GM12892 (cell line): ENCODE results near the gene C1R. TPM values are rescaled to one million over a fixed set of nuclear protein-coding genes. Genes with fewer than 3 reads are reported as not detected.

Experiments used
- DNase-seq: peaks from one replicate; pipeline ENCODE4 v3.0.0; 2011; ENCODE audit not compliant: insufficient read length
- FAIRE-seq: peaks from 2 replicates; lab custom pipeline; 2011; peaks lifted over from hg19 to GRCh38; lab: Jason Lieb, UNC
- POLR2A ChIP-seq: IDR thresholded peaks from 2 replicates; pipeline ENCODE4 v1.6.1; 2011; ENCODE audit warnings: low read depth, low read length, control low read depth
- POLR2AphosphoS5 ChIP-seq: IDR thresholded peaks from 2 replicates; pipeline ENCODE4 v1.6.1; 2011; ENCODE audit warnings: low read depth, low read length, control low read depth
- TAF1 ChIP-seq: IDR thresholded peaks from 2 replicates; pipeline ENCODE4 v1.6.1; 2011; ENCODE audit warnings: low read depth, mild to moderate bottlenecking, control low read depth, low read length, borderline replicate concordance
- polyA plus RNA-seq: library from polyadenylated mRNA; unstranded; fragments of >200 nt; gene quantifications from one replicate; pipeline ENCODE4 v1.2.1, GENCODE V29; 2012; ENCODE audit warnings: missing spikeins, inconsistent platforms; ENCODE audit not compliant: missing spikeins

The C1R gene
- polyA plus RNA-seq = 1.9 TPM

DNA sequence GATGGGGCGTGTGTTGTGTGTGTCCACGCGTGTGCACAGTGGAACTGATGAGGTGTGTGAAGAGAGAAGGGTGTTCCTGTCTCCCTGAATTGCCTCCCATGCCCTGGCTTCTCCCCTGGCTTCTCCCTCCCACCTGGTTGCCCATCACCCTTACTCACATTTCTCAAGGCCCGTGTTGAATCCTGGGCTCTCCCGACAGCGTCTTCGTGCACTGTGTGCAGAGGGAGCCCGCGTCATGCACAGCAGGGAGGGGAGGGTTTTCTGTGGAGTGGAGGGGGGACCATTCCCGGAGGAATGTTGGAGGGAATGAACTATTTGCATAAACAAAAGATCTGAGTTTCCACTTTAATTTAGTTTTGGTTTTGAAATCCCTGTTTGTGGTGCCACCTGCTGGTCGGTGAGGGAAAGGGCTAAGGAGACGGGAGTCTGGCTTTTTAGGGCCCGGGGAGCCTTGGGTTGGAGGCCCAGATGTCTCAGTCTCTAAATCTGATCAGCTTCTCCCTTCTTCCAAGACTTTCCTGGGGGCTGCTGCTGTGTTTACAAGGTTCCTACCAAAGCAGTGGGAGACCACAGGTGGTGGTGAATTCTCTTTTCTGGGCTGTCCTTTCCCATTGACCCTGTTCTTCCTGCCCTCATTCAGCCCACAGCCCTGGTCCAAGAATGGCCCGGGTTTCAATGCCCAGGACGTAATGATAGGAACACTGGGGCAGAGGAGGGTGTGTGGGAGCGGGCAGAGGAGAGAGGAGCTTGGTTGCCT is at the start of gene C1R:
C1R (minus strand) TSS at position 217 of the 757 bp plus-strand sequence; CDS start at position 160, 57 bp downstream.
- TF ChIP-seq POLR2A = no peak
- TF ChIP-seq TAF1 = no peak
- no peak for TF ChIP-seq POLR2AphosphoS5
- FAIRE-seq (peak; percentile 89), DNase-seq (peak; percentile 56)

DNA sequence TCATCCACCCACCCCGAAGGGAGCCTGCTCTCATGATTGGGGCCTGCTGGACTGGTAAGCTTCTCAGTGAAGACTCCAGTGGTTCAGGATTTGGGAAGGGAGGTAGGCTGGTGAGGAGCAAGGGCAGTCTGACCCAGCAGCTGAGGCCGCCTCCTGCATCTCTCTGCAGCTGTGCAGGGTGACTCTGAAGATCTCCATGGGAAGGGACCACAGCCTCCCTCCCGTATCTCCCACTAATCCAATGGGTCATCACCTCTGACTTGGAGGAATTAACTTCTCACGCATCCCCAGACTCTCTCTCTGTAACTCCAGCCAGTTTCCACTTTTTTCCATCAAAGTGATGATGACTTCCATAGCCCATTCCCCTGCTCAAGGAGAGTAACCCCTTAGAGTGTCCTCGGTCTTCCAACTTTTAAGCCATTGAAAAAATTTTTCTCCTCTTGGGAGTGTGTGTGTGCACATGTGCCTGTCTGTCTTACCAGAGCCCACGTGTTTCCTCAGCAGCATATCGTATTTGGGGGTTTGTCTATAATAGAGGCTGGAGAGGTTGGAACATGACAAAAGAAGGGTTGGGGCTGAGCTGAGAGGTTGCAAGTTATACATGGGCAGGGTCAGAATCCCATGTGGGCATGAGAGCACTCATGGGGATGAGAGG is 49.2 kb upstream of the C1R start:
- no peak for DNase-seq

DNA sequence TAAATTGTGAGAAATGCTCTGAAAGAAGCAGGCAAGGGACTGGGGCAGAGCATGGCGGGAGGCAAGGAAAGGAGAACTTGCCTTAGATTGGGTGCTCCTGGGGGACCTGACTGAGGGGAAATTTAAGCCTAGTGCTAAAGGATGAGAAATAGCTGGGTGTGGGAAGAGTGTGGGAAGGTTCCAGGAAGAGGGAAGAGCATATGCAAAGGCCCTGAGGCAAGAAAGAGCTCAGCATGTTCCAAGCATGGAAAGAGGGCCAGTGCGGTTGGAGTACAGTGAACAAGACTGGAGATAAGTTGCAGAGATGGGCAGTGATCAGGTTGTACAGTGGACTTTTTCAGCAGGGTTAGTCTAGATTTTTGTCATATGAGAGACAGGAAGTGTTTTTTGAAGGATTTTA is 47.0 kb upstream of the C1R start:
- TF ChIP-seq TAF1 (no peak), POLR2AphosphoS5 (no peak), POLR2A (no peak)
- DNase-seq (no peak), FAIRE-seq (no peak)

More for the DNA sequence above, 49.2 kb upstream of the C1R start:
- TF ChIP-seq POLR2A (no peak), POLR2AphosphoS5 (no peak), TAF1 (no peak)
- FAIRE-seq = no peak

DNA sequence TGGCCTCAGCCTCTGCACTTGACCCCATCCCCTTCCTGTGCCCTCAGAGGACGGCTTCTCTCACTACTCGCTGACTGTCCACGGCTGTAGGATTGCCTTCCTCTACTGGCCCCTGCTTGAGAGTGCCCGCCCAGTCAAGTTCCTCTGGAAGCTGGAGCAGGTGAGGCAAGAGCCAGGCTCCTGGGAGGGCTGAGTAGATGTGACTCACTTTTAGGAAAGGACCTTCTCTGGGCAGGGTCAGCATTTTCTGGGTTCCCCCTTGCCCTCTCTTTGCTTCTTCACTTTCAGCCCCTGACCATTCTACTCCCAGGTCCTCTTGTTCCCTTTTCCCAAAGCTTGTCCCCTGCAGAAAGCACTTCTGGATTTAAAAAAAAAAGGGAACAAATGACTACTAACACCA is 45.7 kb upstream of the C1R start:
- DNase-seq = no peak
- TF ChIP-seq POLR2A (no peak), TAF1 (no peak), POLR2AphosphoS5 (no peak)
- FAIRE-seq = no peak

DNA sequence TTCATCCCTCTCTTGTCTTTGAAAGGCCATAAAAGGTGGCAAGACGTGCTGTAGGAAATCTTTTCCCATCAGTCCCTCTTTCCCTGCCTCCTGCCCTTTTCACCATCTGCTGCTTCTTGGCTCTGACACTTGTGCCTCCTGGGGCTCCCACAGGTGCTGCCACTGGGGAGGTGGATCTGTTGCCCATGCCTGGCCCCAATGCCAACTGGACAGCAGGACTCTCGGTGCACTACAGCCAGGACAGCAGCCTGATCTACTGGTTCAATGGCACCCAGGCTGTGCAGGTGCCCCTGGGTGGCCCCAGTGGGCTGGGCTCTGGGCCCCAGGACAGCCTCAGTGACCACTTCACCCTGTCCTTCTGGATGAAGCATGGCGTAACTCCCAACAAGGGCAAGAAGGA is 44.4 kb upstream of the C1R start:
- TF ChIP-seq POLR2A (no peak), TAF1 (no peak), POLR2AphosphoS5 (no peak)
- no peak for DNase-seq
- FAIRE-seq = no peak

DNA sequence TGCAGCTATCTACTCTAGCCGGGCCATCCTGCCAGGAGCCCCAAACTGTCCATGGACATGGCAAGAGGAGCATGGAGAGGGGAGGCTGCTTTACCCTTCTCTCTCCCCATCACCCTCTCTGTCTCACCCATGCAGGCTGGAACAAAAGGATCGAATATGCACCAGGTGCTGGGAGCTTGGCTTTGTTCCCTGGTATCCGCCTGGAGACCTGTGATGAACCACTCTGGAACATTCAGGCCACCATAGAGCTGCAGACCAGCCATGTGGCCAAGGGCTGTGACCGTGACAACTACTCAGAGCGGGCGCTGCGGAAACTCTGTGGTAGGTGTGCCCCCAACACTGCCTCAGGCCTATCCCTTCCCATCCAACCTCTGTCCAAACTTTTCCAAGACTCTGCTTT is 43.8 kb upstream of the C1R start:
- TF ChIP-seq TAF1 (no peak), POLR2A (no peak), POLR2AphosphoS5 (no peak)
- FAIRE-seq = no peak

DNA sequence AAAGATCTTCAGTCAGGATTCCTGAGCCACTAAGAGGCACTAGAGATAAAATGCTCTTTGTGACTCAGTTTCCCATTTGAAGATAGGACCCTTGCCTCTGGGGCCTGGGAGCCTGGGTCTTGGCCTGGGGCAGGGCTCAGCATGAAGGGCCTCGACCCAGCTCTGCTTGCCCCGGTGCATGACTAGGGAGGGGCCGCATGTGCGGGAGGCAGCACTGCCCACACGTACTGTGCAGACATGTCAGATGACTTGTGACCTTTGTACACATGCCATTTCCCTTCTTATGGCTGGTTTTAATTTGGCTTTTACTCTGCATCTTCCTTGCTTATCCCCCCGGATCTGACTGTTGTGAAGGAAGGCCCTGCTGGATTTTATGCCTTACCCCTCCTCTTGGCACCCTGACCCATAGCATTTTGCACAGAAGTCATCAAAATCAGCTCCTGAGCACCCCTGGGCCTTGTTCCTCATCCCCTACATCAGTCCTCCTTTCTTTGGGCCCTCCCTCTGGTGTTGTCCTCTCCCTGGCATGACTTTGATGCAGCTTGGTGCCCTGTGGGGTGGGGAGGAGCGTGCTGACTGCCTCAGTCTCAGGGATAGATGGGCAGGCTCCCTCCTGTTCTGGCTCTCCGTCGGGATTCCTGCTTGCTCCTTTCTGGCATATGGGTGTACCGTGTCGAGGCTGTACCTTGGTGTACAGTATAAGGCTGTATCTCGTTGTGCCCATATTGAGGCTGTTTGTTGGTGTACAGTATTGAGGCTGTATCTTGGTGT is 42.3 kb upstream of the C1R start:
- FAIRE-seq (no peak), DNase-seq (no peak)
- no peak for TF ChIP-seq POLR2A
- no peak for TF ChIP-seq POLR2AphosphoS5
- no peak for TF ChIP-seq TAF1

More for the DNA sequence above, 43.8 kb upstream of the C1R start:
- no peak for DNase-seq

DNA sequence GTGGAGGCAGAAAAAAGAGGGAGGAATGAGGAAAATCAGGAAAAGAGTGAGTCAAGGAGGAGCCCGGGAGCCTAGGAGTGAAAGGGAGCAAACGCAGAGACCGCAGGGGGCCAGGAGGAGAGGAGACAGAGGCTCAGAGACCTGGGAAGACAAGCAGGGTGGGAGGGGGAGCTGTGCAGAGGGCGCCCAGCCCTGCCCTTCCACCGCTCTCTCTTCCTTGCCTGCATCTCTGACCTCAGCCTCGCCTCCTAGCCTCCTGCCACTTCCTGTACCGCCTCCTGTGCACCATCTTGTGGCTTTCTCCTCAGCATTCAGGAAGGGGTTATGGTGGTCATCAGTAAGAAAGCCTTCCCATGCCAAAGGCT is 39.2 kb upstream of the C1R start:
- FAIRE-seq (no peak), DNase-seq (no peak)
- no peak for TF ChIP-seq POLR2A
- TF ChIP-seq TAF1 = no peak
- TF ChIP-seq POLR2AphosphoS5 = no peak

DNA sequence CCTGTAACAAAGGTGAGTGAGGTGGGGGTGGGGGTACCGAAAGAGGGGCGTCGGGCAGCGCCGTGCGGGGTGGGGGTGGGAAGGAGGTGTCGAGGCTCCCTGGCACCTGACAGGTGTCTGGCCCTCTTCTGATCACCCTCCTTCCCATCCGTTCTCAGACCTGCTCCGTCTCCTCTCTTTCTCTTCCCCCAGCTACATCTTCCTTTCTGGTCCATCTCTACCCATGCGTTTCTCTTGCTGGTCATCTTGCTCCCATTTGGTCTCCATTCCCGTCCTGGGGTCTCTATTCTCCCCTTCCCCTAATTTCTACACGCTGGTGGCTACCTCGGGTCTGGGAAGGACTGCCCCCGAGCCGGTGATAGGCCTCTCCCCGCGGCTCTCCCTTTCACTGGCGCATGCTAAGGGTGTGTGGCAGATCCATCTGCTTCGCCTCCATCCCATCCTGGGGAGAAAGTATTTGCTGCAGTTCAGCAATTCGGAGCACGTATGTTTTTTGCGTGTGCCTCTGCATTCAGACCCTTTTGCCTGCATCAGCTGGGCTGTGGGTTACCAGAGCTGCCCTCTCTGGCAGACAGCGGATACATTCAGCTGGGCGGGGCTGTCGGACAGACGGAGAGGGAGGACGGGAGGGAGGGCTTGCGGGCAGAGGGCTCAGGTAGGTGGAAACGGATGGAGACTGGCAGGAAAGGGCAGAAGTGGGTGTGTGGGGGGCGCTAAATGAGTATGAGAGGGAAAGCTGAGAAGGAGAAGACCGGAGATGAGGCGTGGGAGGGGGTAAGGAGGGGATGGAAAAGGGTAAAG is 38.7 kb upstream of the C1R start:
- TF ChIP-seq POLR2AphosphoS5 = no peak
- no peak for TF ChIP-seq TAF1
- TF ChIP-seq POLR2A = no peak
- FAIRE-seq (peak; percentile 92), DNase-seq (no peak)

DNA sequence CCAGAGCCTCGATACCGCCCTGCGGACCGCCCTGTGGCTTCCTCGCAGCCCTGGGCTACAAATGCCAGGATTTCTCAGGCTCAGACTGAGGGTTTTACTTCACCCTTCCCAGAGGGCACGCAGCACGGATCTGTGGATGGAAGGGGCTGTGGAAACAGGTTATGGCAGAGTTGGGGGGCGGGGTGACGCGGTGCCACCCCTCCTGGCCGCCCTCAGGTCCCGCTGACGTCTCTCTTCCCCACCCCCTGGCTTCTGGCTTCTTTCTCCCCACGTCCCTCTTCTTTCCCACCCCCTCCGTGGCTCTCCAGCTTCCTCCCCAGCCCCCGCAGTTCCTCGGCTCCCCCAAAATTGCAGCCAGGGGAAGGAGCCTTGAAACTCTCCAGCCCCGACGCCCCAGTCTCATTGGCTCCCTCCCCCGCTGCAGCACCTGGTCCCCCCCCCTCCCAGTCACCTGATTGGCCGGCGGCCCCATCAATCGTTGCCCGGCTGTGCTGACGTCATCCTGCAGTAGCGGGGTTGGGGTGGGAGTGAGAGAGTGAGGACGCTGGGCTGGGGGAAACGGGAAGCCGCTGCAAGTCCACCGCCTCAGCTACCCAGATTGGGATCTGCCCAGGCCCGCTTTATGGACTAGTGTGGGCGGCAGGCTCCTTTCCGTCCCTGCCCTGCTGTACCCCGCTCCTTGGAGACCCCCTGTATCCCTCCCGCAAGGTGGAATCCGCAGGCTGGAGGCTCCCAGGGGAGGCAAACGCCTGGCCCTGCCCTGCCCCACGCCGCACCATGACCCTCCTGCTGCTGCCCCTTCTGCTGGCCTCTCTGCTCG is 37.8 kb upstream of the C1R start, which contains the start of gene CLSTN3:
CLSTN3 (plus strand) TSS at position 500 of the 820 bp plus-strand sequence; CDS start at position 778, 278 bp downstream.
- TF ChIP-seq POLR2AphosphoS5 (no peak), TAF1 (no peak), POLR2A (no peak)
- FAIRE-seq = peak; percentile 97
- DNase-seq = peak; percentile 100
